K562 (cell line): ENCODE data around the gene ACP4. TPM values are rescaled to one million over a fixed set of nuclear protein-coding genes. Genes with fewer than 3 reads are reported as not detected.

Source experiments
- ARID1B ChIP-seq: fragments of 450-650 bp; IDR thresholded peaks from 2 replicates; pipeline ENCODE4 v1.6.1; 2016; ENCODE audit warnings: antibody characterized with exemption, mild to moderate bottlenecking, inconsistent platforms
- CBFA2T3 ChIP-seq: fragments of 450-650 bp; IDR thresholded peaks from 2 replicates; pipeline ENCODE4 v1.6.1; 2017
- CCNT2 ChIP-seq: IDR thresholded peaks from 2 replicates; pipeline ENCODE4 v1.6.1; 2011; ENCODE audit warnings: borderline replicate concordance, low read depth, mild to moderate bottlenecking, moderate library complexity, mixed read lengths, low read length; ENCODE audit not compliant: insufficient read length; ENCODE audit errors: extremely low read depth
- GABPA ChIP-seq: fragments of 200-800 bp; sonication (Bioruptor generic); conservative IDR thresholded peaks from 2 replicates; pipeline ENCODE4 v1.6.1; 2016; ENCODE audit warnings: low read depth, missing genetic modification characterization, missing compliant biosample characterization
- HMGN3 ChIP-seq: IDR thresholded peaks from 2 replicates; pipeline ENCODE4 v1.6.1; 2011; ENCODE audit warnings: borderline replicate concordance, low read depth, mild to moderate bottlenecking, mixed read lengths, low read length; ENCODE audit not compliant: insufficient read length; ENCODE audit errors: extremely low read depth
- KAT2B ChIP-seq: IDR thresholded peaks from one replicate; pipeline ENCODE4 v1.6.1; 2012; ENCODE audit warnings: low read depth, mild to moderate bottlenecking, control low read depth, inconsistent platforms, low read length, moderate library complexity
- KAT7 ChIP-seq: sonication (generic); formaldehyde crosslinking; IDR thresholded peaks from 2 replicates; pipeline ENCODE4 v1.8.0; 2022; ENCODE audit warnings: missing genetic modification reagents, mild to moderate bottlenecking, borderline replicate concordance
- KDM1A ChIP-seq, 2 experiments: fragments of 450-650 bp; IDR thresholded peaks; 2 replicates each; pipeline ENCODE4 v1.6.1; 2016; ENCODE audit warnings: mild to moderate bottlenecking in 2 of 2
- MIER1 ChIP-seq: fragments of 450-650 bp; IDR thresholded peaks from 2 replicates; pipeline ENCODE4 v1.6.1; 2016; ENCODE audit warnings: antibody characterized with exemption, mild to moderate bottlenecking, low read depth
- SRSF1 ChIP-seq: fragments of 200-400 bp; formaldehyde crosslinking; IDR thresholded peaks from 2 replicates; pipeline ENCODE4 v1.6.1; 2017; ENCODE audit warnings: mild to moderate bottlenecking, low read depth, low read length, moderate library complexity
- TBL1XR1 ChIP-seq, 2 experiments: IDR thresholded peaks; 2 replicates each; pipeline ENCODE4 v1.6.1; 2012; ENCODE audit warnings: improper control_type of control experiment in 2 of 2, low read length in 2 of 2, mild to moderate bottlenecking in 1 of 2
- TBP ChIP-seq: optimal IDR thresholded peaks from 2 replicates; pipeline ENCODE3; 2011; ENCODE audit warnings: low read depth, low read length, improper control_type of control experiment
- ZFX ChIP-seq: sonication (generic); formaldehyde crosslinking; IDR thresholded peaks from 2 replicates; pipeline ENCODE4 v1.8.0; 2022; ENCODE audit warnings: mild to moderate bottlenecking, missing genetic modification reagents, moderate library complexity
- ZNF12 ChIP-seq: sonication (generic); formaldehyde crosslinking; IDR thresholded peaks from 2 replicates; pipeline ENCODE4 v1.4.0; 2020; ENCODE audit warnings: mild to moderate bottlenecking, missing genetic modification reagents
- ZNF212 ChIP-seq: fragments of 450-650 bp; formaldehyde crosslinking; IDR thresholded peaks from 2 replicates; pipeline ENCODE4 v1.4.0; 2020; ENCODE audit warnings: mild to moderate bottlenecking
- ZNF316 ChIP-seq: fragments of 450-650 bp; IDR thresholded peaks from 2 replicates; pipeline ENCODE4 v1.6.1; 2016
- ZNF584 ChIP-seq: fragments of 200-800 bp; sonication (Bioruptor generic); IDR thresholded peaks from 2 replicates; pipeline ENCODE4 v1.6.1; 2016; ENCODE audit warnings: low read depth, mild to moderate bottlenecking, missing genetic modification characterization, missing compliant biosample characterization
- polyA plus RNA-seq, 8 experiments: library from polyadenylated mRNA; depleted of rRNA in 4 of 8; stranded (reverse) in 5 of 8; unstranded in 3 of 8; fragments of >200 nt; fragmentation: Nextera tagmentation in 2 of 8; fragmentation: Illumina TruSeq in 1 of 8; extraction: Ambion mirVana in 2 of 8; extraction: Trizol in 1 of 8; gene quantifications; 2 replicates each; pipeline versions ENCODE4 v1.2.1 to v1.2.3, GENCODE V29; 2011 to 2014; ENCODE audit warnings: inconsistent platforms in 1 of 8, missing spikeins in 1 of 8
- total RNA-seq, 7 experiments: library from RNA; depleted of rRNA in 6 of 7; stranded (reverse); fragments of >200 nt in 6 of 7; fragmentation: Illumina TruSeq in 2 of 7; extraction: Trizol in 2 of 7; gene quantifications; 2 replicates each; pipeline versions ENCODE4 v1.2.1 to v1.2.3, GENCODE V29; 2011 to 2021; ENCODE audit warnings: low replicate concordance in 1 of 7
- TF ChIP-seq, protein P1 (sequence below), 2 experiments: fragments of 450-650 bp; conservative IDR thresholded peaks; 2 replicates each; pipeline ENCODE4 v1.6.1; 2017; ENCODE audit warnings: mild to moderate bottlenecking in 2 of 2, moderate library complexity in 2 of 2
- TF ChIP-seq, protein P2 (sequence below): fragments of 450-650 bp; IDR thresholded peaks from 2 replicates; pipeline ENCODE4 v1.6.1; 2014; ENCODE audit warnings: low read depth, mild to moderate bottlenecking, moderate library complexity, borderline replicate concordance
- TF ChIP-seq, protein P3 (sequence below): fragments of 450-650 bp; IDR thresholded peaks from 2 replicates; pipeline ENCODE4 v1.6.1; 2018; ENCODE audit not compliant: partially characterized antibody

The ACP4 gene
- total and polyA plus RNA-seq, 9 of the 15 experiments (the other 6 are each of a cell fraction or from before 2014, with no cell fraction given), result not detected

- TF ChIP-seq ZFX (CRISPR knock-in tag) (peak; percentile 26; the same call in 1 of the 2 replicates), ZNF316 (no peak), GABPA (tag) (peak; percentile 52; the same call in 1 of the 2 replicates), CCNT2 (peak; percentile 85), ZNF212 (0 out of 2 replicates have a peak, but pooled peaks have one; percentile 21), CBFA2T3 (peak; percentile 90), SRSF1 (no peak), KAT7 (0 out of 2 replicates have a peak, but pooled peaks have one; percentile 62), ARID1B (peak; percentile 94), ZNF584 (CRISPR knock-in tag) (0 out of 2 replicates have a peak, but pooled peaks have one; percentile 62), MIER1 (0 out of 2 replicates have a peak, but pooled peaks have one; percentile 26), KDM1A (IDR thresholded peaks at IDR 0.05) (peak; percentile 67 to 83), TBP (no peak), TBL1XR1 (IDR thresholded peaks at IDR 0.05; ENCODE audit: low read length in 2 of 2) (no peak), ZNF12 (CRISPR knock-in tag) (peak; percentile 34; the same call in 1 of the 2 replicates), HMGN3 (peak; percentile 34), KAT2B (no peak)
- TF ChIP-seq, protein P1, sequence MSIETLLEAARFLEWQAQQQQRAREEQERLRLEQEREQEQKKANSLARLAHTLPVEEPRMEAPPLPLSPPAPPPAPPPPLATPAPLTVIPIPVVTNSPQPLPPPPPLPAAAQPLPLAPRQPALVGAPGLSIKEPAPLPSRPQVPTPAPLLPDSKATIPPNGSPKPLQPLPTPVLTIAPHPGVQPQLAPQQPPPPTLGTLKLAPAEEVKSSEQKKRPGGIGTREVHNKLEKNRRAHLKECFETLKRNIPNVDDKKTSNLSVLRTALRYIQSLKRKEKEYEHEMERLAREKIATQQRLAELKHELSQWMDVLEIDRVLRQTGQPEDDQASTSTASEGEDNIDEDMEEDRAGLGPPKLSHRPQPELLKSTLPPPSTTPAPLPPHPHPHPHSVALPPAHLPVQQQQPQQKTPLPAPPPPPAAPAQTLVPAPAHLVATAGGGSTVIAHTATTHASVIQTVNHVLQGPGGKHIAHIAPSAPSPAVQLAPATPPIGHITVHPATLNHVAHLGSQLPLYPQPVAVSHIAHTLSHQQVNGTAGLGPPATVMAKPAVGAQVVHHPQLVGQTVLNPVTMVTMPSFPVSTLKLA (conservative IDR thresholded peaks at IDR 0.05), result 0 out of 4 replicates have a peak, but pooled peaks of 1 of the 2 experiments have one; percentile 34
- TF ChIP-seq, protein P2, sequence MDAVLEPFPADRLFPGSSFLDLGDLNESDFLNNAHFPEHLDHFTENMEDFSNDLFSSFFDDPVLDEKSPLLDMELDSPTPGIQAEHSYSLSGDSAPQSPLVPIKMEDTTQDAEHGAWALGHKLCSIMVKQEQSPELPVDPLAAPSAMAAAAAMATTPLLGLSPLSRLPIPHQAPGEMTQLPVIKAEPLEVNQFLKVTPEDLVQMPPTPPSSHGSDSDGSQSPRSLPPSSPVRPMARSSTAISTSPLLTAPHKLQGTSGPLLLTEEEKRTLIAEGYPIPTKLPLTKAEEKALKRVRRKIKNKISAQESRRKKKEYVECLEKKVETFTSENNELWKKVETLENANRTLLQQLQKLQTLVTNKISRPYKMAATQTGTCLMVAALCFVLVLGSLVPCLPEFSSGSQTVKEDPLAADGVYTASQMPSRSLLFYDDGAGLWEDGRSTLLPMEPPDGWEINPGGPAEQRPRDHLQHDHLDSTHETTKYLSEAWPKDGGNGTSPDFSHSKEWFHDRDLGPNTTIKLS, result no peak
- TF ChIP-seq, protein P3, sequence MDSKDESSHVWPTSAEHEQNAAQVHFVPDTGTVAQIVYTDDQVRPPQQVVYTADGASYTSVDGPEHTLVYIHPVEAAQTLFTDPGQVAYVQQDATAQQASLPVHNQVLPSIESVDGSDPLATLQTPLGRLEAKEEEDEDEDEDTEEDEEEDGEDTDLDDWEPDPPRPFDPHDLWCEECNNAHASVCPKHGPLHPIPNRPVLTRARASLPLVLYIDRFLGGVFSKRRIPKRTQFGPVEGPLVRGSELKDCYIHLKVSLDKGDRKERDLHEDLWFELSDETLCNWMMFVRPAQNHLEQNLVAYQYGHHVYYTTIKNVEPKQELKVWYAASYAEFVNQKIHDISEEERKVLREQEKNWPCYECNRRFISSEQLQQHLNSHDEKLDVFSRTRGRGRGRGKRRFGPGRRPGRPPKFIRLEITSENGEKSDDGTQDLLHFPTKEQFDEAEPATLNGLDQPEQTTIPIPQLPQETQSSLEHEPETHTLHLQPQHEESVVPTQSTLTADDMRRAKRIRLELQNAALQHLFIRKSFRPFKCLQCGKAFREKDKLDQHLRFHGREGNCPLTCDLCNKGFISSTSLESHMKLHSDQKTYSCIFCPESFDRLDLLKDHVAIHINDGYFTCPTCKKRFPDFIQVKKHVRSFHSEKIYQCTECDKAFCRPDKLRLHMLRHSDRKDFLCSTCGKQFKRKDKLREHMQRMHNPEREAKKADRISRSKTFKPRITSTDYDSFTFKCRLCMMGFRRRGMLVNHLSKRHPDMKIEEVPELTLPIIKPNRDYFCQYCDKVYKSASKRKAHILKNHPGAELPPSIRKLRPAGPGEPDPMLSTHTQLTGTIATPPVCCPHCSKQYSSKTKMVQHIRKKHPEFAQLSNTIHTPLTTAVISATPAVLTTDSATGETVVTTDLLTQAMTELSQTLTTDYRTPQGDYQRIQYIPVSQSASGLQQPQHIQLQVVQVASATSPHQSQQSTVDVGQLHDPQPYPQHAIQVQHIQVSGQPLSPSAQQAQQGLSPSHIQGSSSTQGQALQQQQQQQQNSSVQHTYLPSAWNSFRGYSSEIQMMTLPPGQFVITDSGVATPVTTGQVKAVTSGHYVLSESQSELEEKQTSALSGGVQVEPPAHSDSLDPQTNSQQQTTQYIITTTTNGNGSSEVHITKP, result peak; percentile 37
Observed at GRCh38 chr19:50741179-50741933, 48.9 kb upstream of the ACP4 start (continued).
